ENCODE results near the gene GAL3ST1. TPM values are rescaled to one million over a fixed set of nuclear protein-coding genes. Genes with fewer than 3 reads are reported as not detected.

Gene GAL3ST1
- total and polyA plus RNA-seq, 10 of the 15 experiments (the other 5 are each of a cell fraction or from before 2014, with no cell fraction given), result not detected

- DNase-seq (ENCODE audit: low read depth, low spot score) (no peak), FAIRE-seq (no peak), ATAC-seq (no peak)
- Histone ChIP-seq H3K4me3 (no peak overlapping the region), H3K27ac (ENCODE audit: control insufficient read depth, insufficient read depth) (no peak overlapping the region), H3K4me2 (ENCODE audit: control insufficient read depth, insufficient read depth) (no peak overlapping the region), H3K36me3 (ENCODE audit: control insufficient read depth in 2 of 2, insufficient read depth in 2 of 2, low read length in 1 of 2) (no peaks in the 10 kb centered on the region), H3K9ac (ENCODE audit: control insufficient read depth, insufficient read depth, low read length) (no peak overlapping the region), H2AFZ (ENCODE audit: control insufficient read depth, low read depth, low read length) (no peak overlapping the region), H3K4me1 (ENCODE audit: control insufficient read depth, insufficient read depth, low read length) (no peaks in the 10 kb centered on the region), H3K27me3 (replicated peaks in 1 of 2; ENCODE audit: control insufficient read depth in 2 of 2, insufficient read depth in 2 of 2, low read length in 1 of 2) (peaks cover 0 to 1% of the 10 kb centered on the region in 2 experiments; a peak in 2 of 4 replicates), H3K79me2 (ENCODE audit: control insufficient read depth, insufficient read depth, low read length) (no peaks in the 10 kb centered on the region), H3K9me3 (replicated peaks; ENCODE audit: control insufficient read depth, insufficient read depth, low read length) (no peaks in the 10 kb centered on the region), H4K20me1 (ENCODE audit: control insufficient read depth, insufficient read depth) (no peaks in the 10 kb centered on the region; the same call in 1 of the 2 replicates)
- in situ Hi-C loops (cut with MboI) (no loop called here), intact Hi-C loops (cut with micrococcal nuclease; ENCODE audit: unreplicated experiment) (no loop called here)
- ChIA-PET RAD21 (ENCODE audit: unreplicated experiment) (no interaction called here), POLR2A (no interaction called here), SMC1A (ENCODE audit: uncharacterized antibody, unreplicated experiment) (no interaction called here), CTCF (interaction anchor here (0.7 kb wide), 1 partner anchor 252 kb away, joined by 4 read pairs; no protein-coding TSS in a partner anchor)
- BruUV-seq (replicated peaks), result no TSS peak
- 0% methylated on average over 1 of the region's 1 CpG for WGBS (ENCODE audit: insufficient coverage, insufficient replicate concordance, low lambda C conversion rate, missing lambda C conversion rate)
- TF ChIP-seq ZNF622 (IDR thresholded peaks at IDR 0.05) (no peak), JUND (IDR thresholded peaks at IDR 0.05; ENCODE audit: low read depth, low read length) (no peak), POLR2AphosphoS2 (IDR thresholded peaks at IDR 0.05; ENCODE audit: low read depth, low read length) (no peak), IKZF2 (IDR thresholded peaks at IDR 0.05) (no peak), SMC3 (IDR thresholded peaks at IDR 0.05; ENCODE audit: borderline replicate concordance, low read length) (no peak), CBX3 (IDR thresholded peaks at IDR 0.05; ENCODE audit: borderline replicate concordance, low read depth) (no peak), PRDM15 (CRISPR knock-in tag; IDR thresholded peaks at IDR 0.05) (no peak), RAD51 (IDR thresholded peaks at IDR 0.05) (no peak), NFIC (IDR thresholded peaks at IDR 0.05; ENCODE audit: low read depth, low read length) (no peak), RUNX3 (IDR thresholded peaks at IDR 0.05; ENCODE audit: low read length) (no peak), REST (IDR thresholded peaks at IDR 0.05; ENCODE audit: low read depth, low read length) (no peak), E2F4 (IDR thresholded peaks at IDR 0.05; ENCODE audit: low read depth, low read length) (no peak), SP1 (IDR thresholded peaks at IDR 0.05; ENCODE audit: low read depth, low read length) (no peak), KLF5 (IDR thresholded peaks at IDR 0.05; ENCODE audit: partially characterized antibody) (no peak), RAD21 (IDR thresholded peaks at IDR 0.05; ENCODE audit: insufficient read depth, low read depth, low read length) (no peak), YY1 (IDR thresholded peaks at IDR 0.05; ENCODE audit: low read depth, low read length) (no peak), SIX5 (IDR thresholded peaks at IDR 0.05; ENCODE audit: low read depth, low read length, severe bottlenecking) (no peak), TCF3 (IDR thresholded peaks at IDR 0.05; ENCODE audit: borderline replicate concordance, insufficient read depth, low read depth, low read length) (no peak), CHD1 (IDR thresholded peaks at IDR 0.05; ENCODE audit: low read depth, low read length) (no peak)
Observed at GRCh38 chr22:30552719-30553118, 21.7 kb downstream of the GAL3ST1 start.

Data from GM12878 (cell line).